Measurements from ENCODE around the gene GZMM. TPM values are rescaled to one million over a fixed set of nuclear protein-coding genes. Genes with fewer than 3 reads are reported as not detected.

GZMM gene
- total RNA-seq, 1 experiment from 2014 or later: 0.59 TPM

- ChIA-PET RAD21 (ENCODE audit: low non-redundant PET in 1 of 2, low total read pairs in 2 of 2, uncharacterized antibody in 2 of 2, unreplicated experiment in 2 of 2) (no interaction called here), CTCF (no interaction called here), POLR2A (no interaction called here)
- Histone ChIP-seq H2AFZ (ENCODE audit: low read depth, low read length, poor library complexity, severe bottlenecking) (no peak overlapping the region), H3K27me3 (ENCODE audit: insufficient read depth, low read length) (no peaks in the 10 kb centered on the region), H3K79me2 (ENCODE audit: insufficient read depth, low read length) (no peaks in the 10 kb centered on the region), H3K9me2 (ENCODE audit: insufficient read depth) (no peaks in the 10 kb centered on the region), H3K4me2 (ENCODE audit: low read length) (no peak overlapping the region), H4K20me1 (ENCODE audit: insufficient read depth) (no peaks in the 10 kb centered on the region), H3K36me3 (ENCODE audit: control insufficient read depth in 1 of 2, insufficient read depth in 2 of 2, low read length in 2 of 2) (no peaks in the 10 kb centered on the region), H3K9me3 (ENCODE audit: control insufficient read depth in 1 of 2, insufficient read depth in 1 of 2, low read depth in 1 of 2, low read length in 2 of 2) (no peaks in the 10 kb centered on the region), H3K4me3 (replicated peaks in 1 of 2; ENCODE audit: low read depth in 1 of 2, low read length in 2 of 2) (no peak overlapping the region), H3K9ac (ENCODE audit: low read length) (no peak overlapping the region), H3K4me1 (ENCODE audit: control insufficient read depth in 1 of 2, insufficient read depth in 2 of 2, low read length in 2 of 2) (peaks cover 2 to 10% of the 10 kb centered on the region in 2 experiments; a peak in 3 of 4 replicates), H3K27ac (ENCODE audit: low read depth, low read length) (no peak overlapping the region)
- intact Hi-C loops (cut with micrococcal nuclease): no loop called here
- ATAC-seq: no peak
- TF ChIP-seq CEBPB (IDR thresholded peaks at IDR 0.05; ENCODE audit: low read depth) (no peak), TCF7L2 (IDR thresholded peaks at IDR 0.05; ENCODE audit: borderline replicate concordance, extremely low read depth, insufficient read depth, insufficient read length) (no peak), EZH2phosphoT487 (IDR thresholded peaks at IDR 0.05; ENCODE audit: borderline replicate concordance) (no peak), SRF (IDR thresholded peaks at IDR 0.05; ENCODE audit: low read depth) (no peak), FOSL1 (IDR thresholded peaks at IDR 0.05; ENCODE audit: low read depth) (no peak), ZNF274 (IDR thresholded peaks at IDR 0.05; ENCODE audit: low read depth, low read length) (no peak), SP1 (IDR thresholded peaks at IDR 0.05; ENCODE audit: low read depth) (no peak), JUND (IDR thresholded peaks at IDR 0.05) (no peak), MAX (IDR thresholded peaks at IDR 0.05) (no peak), CBX3 (IDR thresholded peaks at IDR 0.05; ENCODE audit: low read depth) (no peak), EZH2 (IDR thresholded peaks at IDR 0.05) (no peak), POLR2AphosphoS5 (IDR thresholded peaks at IDR 0.05; ENCODE audit: low read depth, low read length) (no peak), POLR2A (IDR thresholded peaks at IDR 0.05; ENCODE audit: borderline replicate concordance, extremely low read depth, insufficient read depth, insufficient read length) (no peak), ZFX (IDR thresholded peaks at IDR 0.05) (no peak)
- TF ChIP-seq, protein P1, sequence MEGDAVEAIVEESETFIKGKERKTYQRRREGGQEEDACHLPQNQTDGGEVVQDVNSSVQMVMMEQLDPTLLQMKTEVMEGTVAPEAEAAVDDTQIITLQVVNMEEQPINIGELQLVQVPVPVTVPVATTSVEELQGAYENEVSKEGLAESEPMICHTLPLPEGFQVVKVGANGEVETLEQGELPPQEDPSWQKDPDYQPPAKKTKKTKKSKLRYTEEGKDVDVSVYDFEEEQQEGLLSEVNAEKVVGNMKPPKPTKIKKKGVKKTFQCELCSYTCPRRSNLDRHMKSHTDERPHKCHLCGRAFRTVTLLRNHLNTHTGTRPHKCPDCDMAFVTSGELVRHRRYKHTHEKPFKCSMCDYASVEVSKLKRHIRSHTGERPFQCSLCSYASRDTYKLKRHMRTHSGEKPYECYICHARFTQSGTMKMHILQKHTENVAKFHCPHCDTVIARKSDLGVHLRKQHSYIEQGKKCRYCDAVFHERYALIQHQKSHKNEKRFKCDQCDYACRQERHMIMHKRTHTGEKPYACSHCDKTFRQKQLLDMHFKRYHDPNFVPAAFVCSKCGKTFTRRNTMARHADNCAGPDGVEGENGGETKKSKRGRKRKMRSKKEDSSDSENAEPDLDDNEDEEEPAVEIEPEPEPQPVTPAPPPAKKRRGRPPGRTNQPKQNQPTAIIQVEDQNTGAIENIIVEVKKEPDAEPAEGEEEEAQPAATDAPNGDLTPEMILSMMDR (IDR thresholded peaks at IDR 0.05 in 2 of 3, conservative IDR thresholded peaks at IDR 0.05 in 1 of 3; ENCODE audit: borderline replicate concordance in 1 of 3, insufficient read depth in 1 of 3, low read depth in 2 of 3, low read length in 2 of 3): no peak
- TF ChIP-seq, protein P2, sequence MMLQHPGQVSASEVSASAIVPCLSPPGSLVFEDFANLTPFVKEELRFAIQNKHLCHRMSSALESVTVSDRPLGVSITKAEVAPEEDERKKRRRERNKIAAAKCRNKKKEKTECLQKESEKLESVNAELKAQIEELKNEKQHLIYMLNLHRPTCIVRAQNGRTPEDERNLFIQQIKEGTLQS (IDR thresholded peaks at IDR 0.05): no peak
- TF ChIP-seq, protein P3, sequence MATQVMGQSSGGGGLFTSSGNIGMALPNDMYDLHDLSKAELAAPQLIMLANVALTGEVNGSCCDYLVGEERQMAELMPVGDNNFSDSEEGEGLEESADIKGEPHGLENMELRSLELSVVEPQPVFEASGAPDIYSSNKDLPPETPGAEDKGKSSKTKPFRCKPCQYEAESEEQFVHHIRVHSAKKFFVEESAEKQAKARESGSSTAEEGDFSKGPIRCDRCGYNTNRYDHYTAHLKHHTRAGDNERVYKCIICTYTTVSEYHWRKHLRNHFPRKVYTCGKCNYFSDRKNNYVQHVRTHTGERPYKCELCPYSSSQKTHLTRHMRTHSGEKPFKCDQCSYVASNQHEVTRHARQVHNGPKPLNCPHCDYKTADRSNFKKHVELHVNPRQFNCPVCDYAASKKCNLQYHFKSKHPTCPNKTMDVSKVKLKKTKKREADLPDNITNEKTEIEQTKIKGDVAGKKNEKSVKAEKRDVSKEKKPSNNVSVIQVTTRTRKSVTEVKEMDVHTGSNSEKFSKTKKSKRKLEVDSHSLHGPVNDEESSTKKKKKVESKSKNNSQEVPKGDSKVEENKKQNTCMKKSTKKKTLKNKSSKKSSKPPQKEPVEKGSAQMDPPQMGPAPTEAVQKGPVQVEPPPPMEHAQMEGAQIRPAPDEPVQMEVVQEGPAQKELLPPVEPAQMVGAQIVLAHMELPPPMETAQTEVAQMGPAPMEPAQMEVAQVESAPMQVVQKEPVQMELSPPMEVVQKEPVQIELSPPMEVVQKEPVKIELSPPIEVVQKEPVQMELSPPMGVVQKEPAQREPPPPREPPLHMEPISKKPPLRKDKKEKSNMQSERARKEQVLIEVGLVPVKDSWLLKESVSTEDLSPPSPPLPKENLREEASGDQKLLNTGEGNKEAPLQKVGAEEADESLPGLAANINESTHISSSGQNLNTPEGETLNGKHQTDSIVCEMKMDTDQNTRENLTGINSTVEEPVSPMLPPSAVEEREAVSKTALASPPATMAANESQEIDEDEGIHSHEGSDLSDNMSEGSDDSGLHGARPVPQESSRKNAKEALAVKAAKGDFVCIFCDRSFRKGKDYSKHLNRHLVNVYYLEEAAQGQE (IDR thresholded peaks at IDR 0.05; ENCODE audit: low read depth): no peak
- TF ChIP-seq, protein P4, sequence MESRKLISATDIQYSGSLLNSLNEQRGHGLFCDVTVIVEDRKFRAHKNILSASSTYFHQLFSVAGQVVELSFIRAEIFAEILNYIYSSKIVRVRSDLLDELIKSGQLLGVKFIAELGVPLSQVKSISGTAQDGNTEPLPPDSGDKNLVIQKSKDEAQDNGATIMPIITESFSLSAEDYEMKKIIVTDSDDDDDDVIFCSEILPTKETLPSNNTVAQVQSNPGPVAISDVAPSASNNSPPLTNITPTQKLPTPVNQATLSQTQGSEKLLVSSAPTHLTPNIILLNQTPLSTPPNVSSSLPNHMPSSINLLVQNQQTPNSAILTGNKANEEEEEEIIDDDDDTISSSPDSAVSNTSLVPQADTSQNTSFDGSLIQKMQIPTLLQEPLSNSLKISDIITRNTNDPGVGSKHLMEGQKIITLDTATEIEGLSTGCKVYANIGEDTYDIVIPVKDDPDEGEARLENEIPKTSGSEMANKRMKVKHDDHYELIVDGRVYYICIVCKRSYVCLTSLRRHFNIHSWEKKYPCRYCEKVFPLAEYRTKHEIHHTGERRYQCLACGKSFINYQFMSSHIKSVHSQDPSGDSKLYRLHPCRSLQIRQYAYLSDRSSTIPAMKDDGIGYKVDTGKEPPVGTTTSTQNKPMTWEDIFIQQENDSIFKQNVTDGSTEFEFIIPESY (IDR thresholded peaks at IDR 0.05; ENCODE audit: extremely low read depth, insufficient replicate concordance, low read length): no peak
- no TSS peak for BruUV-seq (replicated peaks)
- DNase-seq (ENCODE audit: low read depth, low spot score): no peak
These were observed 44.8 kb upstream of the GZMM start for GRCh38 chr19:498977-499623.

All from HCT116 (cell line).